Left ventricle myocardium inferior (tissue), 1 donor: Measurements from ENCODE around the gene CYGB. TPM values are rescaled to one million over a fixed set of nuclear protein-coding genes. Genes with fewer than 3 reads are reported as not detected.
A peak's percentile ranks its signal among the peaks of the same experiment; 100 is the strongest.

ENCODE experiments used
- DNase-seq: peaks from one replicate; pipeline ENCODE4 v3.0.0-alpha.2; 2020
- H3K27ac ChIP-seq: fragments of 200-600 bp; replicated peaks from 2 replicates; pipeline ENCODE4 v1.8.0; 2021
- H3K27me3 ChIP-seq: fragments of 200-600 bp; 2 replicates; pipeline ENCODE4 v1.8.0; 2021; ENCODE audit warnings: low read depth
- H3K36me3 ChIP-seq: fragments of 200-600 bp; 2 replicates; pipeline ENCODE4 v1.8.0; 2021
- H3K4me1 ChIP-seq: fragments of 200-600 bp; 2 replicates; pipeline ENCODE4 v1.8.0; 2021
- H3K4me3 ChIP-seq: fragments of 200-600 bp; 2 replicates; pipeline ENCODE4 v1.8.0; 2021; ENCODE audit warnings: mild to moderate bottlenecking, moderate library complexity
- H3K9me3 ChIP-seq: fragments of 200-600 bp; replicated peaks from 2 replicates; pipeline ENCODE4 v1.8.0; 2021
- CTCF ChIP-seq: fragments of 200-600 bp; IDR thresholded peaks from 2 replicates; pipeline ENCODE4 v1.8.0; 2021; ENCODE audit warnings: antibody characterized with exemption, mild to moderate bottlenecking, borderline replicate concordance
- intact Hi-C: fragments of 100-400 bp; cut with micrococcal nuclease; formaldehyde crosslinking; loops from one replicate; pipeline ENCODE4 v1.11.0; 2022
- total RNA-seq: library from RNA; stranded (reverse); fragmentation: NEBNext Ultra II Directional; extraction: Animal tissue kit (Norgen Biotek cat#: 25700); gene quantifications from one replicate; pipeline ENCODE4 v1.2.1, GENCODE V29; 2021
- donor health status: DM: no; HTN: yes; CAD: no; lungs with severe emphysema.

The CYGB gene
- total RNA-seq, 1 donor from 2014 or later: 24.1 TPM

DNA sequence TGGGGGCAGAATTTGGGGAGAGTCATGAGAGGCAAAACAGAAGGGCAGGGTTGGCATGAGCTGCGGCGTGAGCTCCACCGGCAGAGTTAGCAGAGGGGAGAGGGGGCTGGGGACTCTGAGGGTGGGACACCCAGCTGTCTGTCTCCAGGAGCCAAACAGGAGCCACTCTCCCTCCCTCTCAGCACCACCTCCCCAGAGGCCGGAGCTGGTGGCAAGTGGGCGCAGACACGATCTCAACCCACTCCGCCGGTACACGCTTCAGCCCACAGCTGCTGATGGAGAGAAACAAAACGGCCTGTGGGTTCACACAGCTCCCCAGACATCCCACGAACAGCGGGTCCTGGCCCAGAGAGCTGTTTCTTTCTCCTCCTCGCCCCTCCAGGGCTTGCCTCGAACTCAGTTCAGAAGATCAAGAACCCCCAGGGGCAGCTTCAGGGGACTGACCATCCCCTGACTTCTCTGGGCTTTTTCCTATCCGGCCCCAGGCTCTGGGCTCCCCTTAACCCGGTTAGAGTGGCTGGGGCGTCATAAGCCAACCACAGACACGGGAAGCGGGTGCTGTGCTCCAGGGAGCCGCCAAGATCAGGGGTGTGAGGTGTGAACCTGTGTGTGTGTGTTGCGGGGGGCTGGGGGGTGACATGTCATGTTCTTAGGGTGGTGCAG is 43.9 kb downstream of the CYGB start:
- no peak for DNase-seq
- H3K4me1 ChIP-seq: peaks cover 76% of the 10 kb centered on the region
- no peak for TF ChIP-seq CTCF
- intact Hi-C loops: no loop called here
- no peaks in the 10 kb centered on the region for H3K9me3 ChIP-seq
- H3K4me3 ChIP-seq: peak overlapping the region; percentile 41
- no peaks in the 10 kb centered on the region for H3K27me3 ChIP-seq
- H3K36me3 ChIP-seq: no peaks in the 10 kb centered on the region
- peak overlapping the region; percentile 84 for H3K27ac ChIP-seq

- H3K9me3 ChIP-seq: no peaks in the 10 kb centered on the region
- H3K36me3 ChIP-seq: no peaks in the 10 kb centered on the region
- H3K4me3 ChIP-seq: peak overlapping the region; percentile 41
- intact Hi-C loops: no loop called here
- no peak for TF ChIP-seq CTCF
- H3K27ac ChIP-seq: peak overlapping the region; percentile 84
- peaks cover 71% of the 10 kb centered on the region for H3K4me1 ChIP-seq
- peak; percentile 69 for DNase-seq
- no peaks in the 10 kb centered on the region for H3K27me3 ChIP-seq
Measured at GRCh38 chr17:76492989-76493501, 44.5 kb downstream of the CYGB start.

DNA sequence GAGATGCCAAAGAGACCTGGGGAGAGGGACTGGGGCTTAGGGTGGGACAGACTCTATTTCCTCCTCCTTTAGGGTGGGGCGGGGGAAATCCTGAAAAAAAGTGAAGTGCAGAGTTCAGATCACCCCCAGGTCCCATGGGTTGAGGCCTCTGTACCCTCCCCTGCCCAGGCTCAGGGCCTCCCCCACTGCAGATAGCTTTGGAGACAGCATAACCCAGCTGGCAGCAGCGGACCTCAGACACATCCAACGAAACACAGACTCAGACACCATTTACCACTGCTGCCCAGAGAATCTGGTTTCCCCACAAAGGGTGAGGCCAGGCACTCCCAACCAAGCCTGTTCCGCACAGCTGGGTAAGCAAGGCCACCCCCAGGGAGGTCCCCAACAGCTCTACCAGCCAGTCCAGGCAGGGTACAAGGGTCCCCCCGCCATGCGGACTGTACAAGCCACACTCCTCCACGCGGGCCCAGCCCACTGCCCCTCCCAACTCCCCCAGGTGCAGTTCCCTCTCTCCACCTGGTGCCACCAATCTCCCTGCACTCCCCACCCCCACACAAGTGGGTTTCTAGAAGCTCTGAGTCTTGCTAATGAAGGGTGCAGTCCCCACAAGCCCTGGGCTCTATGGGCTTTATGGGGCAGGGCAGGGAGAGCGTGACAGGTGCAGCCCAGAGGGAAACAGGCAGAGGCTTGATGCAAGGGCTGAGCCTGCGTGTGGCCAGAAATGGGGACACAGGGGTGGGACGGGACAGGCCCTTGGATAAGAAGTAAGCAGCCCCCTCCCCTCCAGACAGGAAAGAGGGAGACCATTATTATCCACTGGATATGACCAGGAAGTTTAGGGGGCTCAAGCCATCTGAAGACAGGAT is 45.2 kb downstream of the CYGB start:
- no peaks in the 10 kb centered on the region for H3K27me3 ChIP-seq
- no peak for DNase-seq
- intact Hi-C loops: no loop called here
- H3K36me3 ChIP-seq: peaks cover 5% of the 10 kb centered on the region
- peak overlapping the region; percentile 41 for H3K4me3 ChIP-seq
- H3K9me3 ChIP-seq: no peaks in the 10 kb centered on the region
- TF ChIP-seq CTCF: no peak
- H3K4me1 ChIP-seq: peaks cover 64% of the 10 kb centered on the region
- peak overlapping the region; percentile 84 for H3K27ac ChIP-seq

- no peak for DNase-seq
- peak overlapping the region; percentile 41 for H3K4me3 ChIP-seq
- intact Hi-C loops: no loop called here
- H3K36me3 ChIP-seq: peaks cover 9% of the 10 kb centered on the region
- no peaks in the 10 kb centered on the region for H3K9me3 ChIP-seq
- H3K27ac ChIP-seq: peak overlapping the region; percentile 84
- H3K4me1 ChIP-seq: peaks cover 55% of the 10 kb centered on the region
- TF ChIP-seq CTCF: no peak
- H3K27me3 ChIP-seq: no peaks in the 10 kb centered on the region
Measured at GRCh38 chr17:76491271-76492122, 46.0 kb downstream of the CYGB start.

GRCh38 chr17:76490112-76490710 is 47.3 kb downstream of the CYGB start:
- TF ChIP-seq CTCF: no peak
- H3K4me1 ChIP-seq: peaks cover 53% of the 10 kb centered on the region
- intact Hi-C loops: no loop called here
- H3K27me3 ChIP-seq: no peaks in the 10 kb centered on the region
- no peak for DNase-seq
- H3K27ac ChIP-seq: peak overlapping the region; percentile 23
- no peak overlapping the region for H3K4me3 ChIP-seq
- H3K9me3 ChIP-seq: no peaks in the 10 kb centered on the region
- H3K36me3 ChIP-seq: peaks cover 9% of the 10 kb centered on the region
